GM18508 (cell line): ENCODE results near the gene CLASP1.

Experiments
- ATAC-seq: cut with Tn5 transposase; IDR thresholded peaks from one replicate; pipeline ENCODE4 v1.9.1; 2021; ENCODE audit warnings: moderate number of reproducible peaks; ENCODE audit not compliant: insufficient read depth, unreplicated experiment

Gene CLASP1

GRCh38 chr2:121519732-121520640, 129.3 kb downstream of the CLASP1 start:
- no peak for ATAC-seq

GRCh38 chr2:121519153-121519552, 130.1 kb downstream of the CLASP1 start:
- no peak for ATAC-seq

GRCh38 chr2:121513597-121514333, 135.5 kb downstream of the CLASP1 start:
- ATAC-seq, result no peak

- ATAC-seq, result no peak
Measured at GRCh38 chr2:121510857-121511256, 138.4 kb downstream of the CLASP1 start.

- no peak for ATAC-seq
Measured at GRCh38 chr2:121506621-121507020, 142.6 kb downstream of the CLASP1 start.

GRCh38 chr2:121505986-121506586, 143.2 kb downstream of the CLASP1 start:
- no peak for ATAC-seq

GRCh38 chr2:121505005-121505404, 144.3 kb downstream of the CLASP1 start:
- ATAC-seq, result no peak

- ATAC-seq, result no peak
Measured at GRCh38 chr2:121504316-121504715, 144.9 kb downstream of the CLASP1 start.

GRCh38 chr2:121502781-121503180, 146.5 kb downstream of the CLASP1 start:
- ATAC-seq, result no peak

GRCh38 chr2:121502246-121502645, 147.0 kb downstream of the CLASP1 start:
- no peak for ATAC-seq

- ATAC-seq, result no peak
Measured at GRCh38 chr2:121501554-121501953, 147.7 kb downstream of the CLASP1 start.

- ATAC-seq, result no peak
Measured at GRCh38 chr2:121501031-121501430, 148.2 kb downstream of the CLASP1 start.

GRCh38 chr2:121498731-121499130, 150.5 kb downstream of the CLASP1 start:
- no peak for ATAC-seq

- no peak for ATAC-seq
Measured at GRCh38 chr2:121492409-121492808, 156.9 kb downstream of the CLASP1 start.

GRCh38 chr2:121491518-121491917, 157.7 kb downstream of the CLASP1 start:
- no peak for ATAC-seq

GRCh38 chr2:121490584-121491133, 158.6 kb downstream of the CLASP1 start:
- ATAC-seq, result no peak

- ATAC-seq, result no peak
Measured at GRCh38 chr2:121489911-121490583, 159.2 kb downstream of the CLASP1 start.

- ATAC-seq, result no peak
Measured at GRCh38 chr2:121489284-121489683, 160.0 kb downstream of the CLASP1 start.

GRCh38 chr2:121486191-121486790, 163.0 kb downstream of the CLASP1 start:
- ATAC-seq, result no peak

GRCh38 chr2:121485039-121485438, 164.2 kb downstream of the CLASP1 start:
- no peak for ATAC-seq
